Measurements from ENCODE around the gene AEBP1. TPM values are rescaled to one million over a fixed set of nuclear protein-coding genes. Genes with fewer than 3 reads are reported as not detected.
A peak's percentile ranks its signal among the peaks of the same experiment; 100 is the strongest.

The AEBP1 gene
- total and polyA plus RNA-seq, 9 of the 15 experiments (the other 6 are each of a cell fraction or from before 2014, with no cell fraction given): 0.03 to 0.78 (median 0.30) TPM; not detected in 2

DNA sequence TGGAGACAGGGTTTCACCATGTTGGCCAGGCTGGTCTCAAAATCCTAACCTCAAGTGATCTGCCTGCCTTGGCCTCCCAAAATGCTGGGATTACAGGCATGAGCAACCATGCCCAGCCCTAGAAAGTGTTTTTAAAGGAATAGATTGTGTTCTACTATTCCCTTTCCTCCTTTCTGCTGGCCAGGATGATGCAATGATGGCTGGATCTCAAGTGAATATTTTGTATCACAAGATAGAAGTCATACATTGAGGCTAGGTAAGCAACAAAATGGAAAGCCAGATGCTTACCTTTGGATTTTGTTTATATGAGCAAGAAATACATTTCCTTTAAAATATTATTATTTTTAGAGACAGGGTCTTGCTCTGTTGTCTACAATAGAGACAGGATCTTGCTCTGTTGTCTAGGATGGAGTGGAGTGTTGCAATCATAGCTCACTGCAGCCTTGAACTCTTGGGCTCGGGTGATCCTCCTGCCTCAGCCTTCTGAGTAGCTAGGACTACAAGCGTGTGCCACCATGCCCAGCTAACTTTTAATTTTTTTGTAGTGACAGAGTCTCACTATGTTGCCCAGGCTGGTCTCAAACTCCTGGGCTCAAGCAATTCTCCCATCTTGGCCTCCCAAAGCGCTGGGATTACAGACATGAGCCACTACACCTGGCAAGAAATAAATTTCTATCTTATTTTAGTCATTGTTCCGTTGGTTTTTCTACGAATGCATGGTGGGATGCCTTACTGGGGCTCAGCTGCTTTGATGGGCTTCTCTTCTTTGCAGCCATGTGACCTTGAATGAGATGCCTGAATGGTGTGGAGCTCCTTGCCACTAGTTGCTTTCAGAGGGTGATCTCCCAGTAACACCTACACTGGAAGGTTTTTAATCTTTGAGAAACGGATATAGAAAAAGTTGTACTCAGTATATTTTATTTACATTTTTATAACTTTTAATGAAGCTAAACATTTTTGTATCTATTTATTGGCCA, 5.8 kb upstream of the AEBP1 start (continued):
- TF ChIP-seq CEBPG (CRISPR knock-in tag; IDR thresholded peaks at IDR 0.05): peak; percentile 56; the same call in 1 of the 2 replicates
- TF ChIP-seq CEBPG (tag; conservative IDR thresholded peaks at IDR 0.05 in 1 of 2, IDR thresholded peaks at IDR 0.05 in 1 of 2): peak; percentile 67 to 88; a peak in 3 of 4 replicates
- TF ChIP-seq CEBPB (tag; IDR thresholded peaks at IDR 0.05): peak; percentile 76
- no peak for TF ChIP-seq HSF4 (CRISPR knock-in tag; IDR thresholded peaks at IDR 0.05; ENCODE audit: borderline replicate concordance)
- TF ChIP-seq ZSCAN29 (IDR thresholded peaks at IDR 0.05): no peak

DNA sequence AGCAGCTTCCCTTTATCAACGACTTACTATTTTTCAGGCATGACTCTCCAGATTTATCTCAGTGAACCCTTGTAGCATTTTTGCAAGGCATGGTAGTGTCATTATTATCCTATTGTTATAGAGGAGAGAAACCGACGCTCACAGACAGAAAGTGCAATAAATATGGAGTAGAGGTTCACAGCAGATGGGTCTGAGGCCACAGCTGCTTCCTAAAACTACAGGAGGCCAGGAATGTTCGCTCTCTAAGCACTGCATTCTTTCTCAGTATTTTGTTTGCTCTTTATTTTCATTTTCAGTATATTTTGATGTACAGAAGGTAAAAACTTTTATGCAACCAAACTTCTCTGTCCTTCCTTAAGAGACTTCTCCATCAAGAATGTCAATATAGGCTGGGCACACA, 4.5 kb upstream of the AEBP1 start:
- TF ChIP-seq BRD9 (IDR thresholded peaks at IDR 0.05; ENCODE audit: low read depth, partially characterized antibody): no peak
- no peak for TF ChIP-seq ZBTB7A (IDR thresholded peaks at IDR 0.05; ENCODE audit: borderline replicate concordance, control insufficient read depth, low read depth, low read length)
- no peak for TF ChIP-seq NR2F6 (CRISPR knock-in tag; IDR thresholded peaks at IDR 0.05)
- no peak for TF ChIP-seq TGIF2 (CRISPR knock-in tag; IDR thresholded peaks at IDR 0.05)
- TF ChIP-seq ZNF551 (CRISPR knock-in tag; IDR thresholded peaks at IDR 0.05): no peak
- TF ChIP-seq PTRF (tag; IDR thresholded peaks at IDR 0.05): no peak
- TF ChIP-seq TEAD4 (IDR thresholded peaks at IDR 0.05; ENCODE audit: low read length): no peak
- TF ChIP-seq TEAD4 (CRISPR knock-in tag; IDR thresholded peaks at IDR 0.05; ENCODE audit: borderline replicate concordance): no peak
- TF ChIP-seq, protein P1, sequence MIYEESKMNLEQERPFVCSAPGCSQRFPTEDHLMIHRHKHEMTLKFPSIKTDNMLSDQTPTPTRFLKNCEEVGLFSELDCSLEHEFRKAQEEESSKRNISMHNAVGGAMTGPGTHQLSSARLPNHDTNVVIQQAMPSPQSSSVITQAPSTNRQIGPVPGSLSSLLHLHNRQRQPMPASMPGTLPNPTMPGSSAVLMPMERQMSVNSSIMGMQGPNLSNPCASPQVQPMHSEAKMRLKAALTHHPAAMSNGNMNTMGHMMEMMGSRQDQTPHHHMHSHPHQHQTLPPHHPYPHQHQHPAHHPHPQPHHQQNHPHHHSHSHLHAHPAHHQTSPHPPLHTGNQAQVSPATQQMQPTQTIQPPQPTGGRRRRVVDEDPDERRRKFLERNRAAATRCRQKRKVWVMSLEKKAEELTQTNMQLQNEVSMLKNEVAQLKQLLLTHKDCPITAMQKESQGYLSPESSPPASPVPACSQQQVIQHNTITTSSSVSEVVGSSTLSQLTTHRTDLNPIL (CRISPR knock-in tag; IDR thresholded peaks at IDR 0.05): no peak
- no peak for TF ChIP-seq ZNF717 (CRISPR knock-in tag; IDR thresholded peaks at IDR 0.05)
- Histone ChIP-seq H3K4me1 (replicated peaks in 1 of 2; ENCODE audit: control insufficient read depth in 2 of 2, insufficient read depth in 2 of 2, low read length in 2 of 2) (peaks cover 0 to 28% of the 10 kb centered on the region in 2 experiments; a peak in 4 of 5 replicates), H3K4me3 (no peak overlapping the region), H3K79me2 (ENCODE audit: control insufficient read depth, insufficient read depth, low read length) (no peaks in the 10 kb centered on the region), H3K36me3 (ENCODE audit: control insufficient read depth, insufficient read depth, low read length) (no peaks in the 10 kb centered on the region), H4K20me1 (replicated peaks; ENCODE audit: control insufficient read depth, insufficient read depth, low read length) (no peaks in the 10 kb centered on the region), H3K9me3 (replicated peaks; ENCODE audit: control insufficient read depth, insufficient read depth, low read depth, low read length) (no peaks in the 10 kb centered on the region), H3K9ac (ENCODE audit: insufficient read depth in 1 of 2, low read depth in 2 of 2, low read length in 2 of 2) (no peak overlapping the region), H3K4me2 (ENCODE audit: insufficient read depth, low read length) (no peak overlapping the region), H3K27me3 (ENCODE audit: control insufficient read depth in 2 of 2, insufficient read depth in 2 of 2, low read length in 2 of 2) (peaks cover 5 to 13% of the 10 kb centered on the region in 2 experiments; a peak in 4 of 5 replicates), H3K27ac (ENCODE audit: extremely low read depth, low read depth, low read length) (no peak overlapping the region), H3K9me1 (ENCODE audit: control insufficient read depth, insufficient read depth, low read length) (no peaks in the 10 kb centered on the region), H2AFZ (ENCODE audit: low read depth, low read length) (no peak overlapping the region)
- DNase-seq (ENCODE audit: extremely low read depth in 1 of 4, low spot score in 3 of 4) (no peak), ATAC-seq (no peak), FAIRE-seq (no peak)
- WGBS (ENCODE audit: insufficient coverage, low coverage, missing lambda C conversion rate): 31% methylated on average over 4 of the region's 4 CpGs
- POLR2A ChIA-PET: interaction anchor here (1.2 to 3.2 kb wide), 3 partner anchors 11 to 23 kb away, joined by 3 to 13 read pairs (median 4); no protein-coding TSS in a partner anchor
- CTCF ChIA-PET (ENCODE audit: low intra/inter-chr PET ratio): no interaction called here
- in situ Hi-C loops (cut with MboI): no loop called here
- no TSS peak for BruUV-seq (replicated peaks)
- intact Hi-C loops (cut with micrococcal nuclease): no loop called here
